ENCODE data around the gene TMEM51.

DNA sequence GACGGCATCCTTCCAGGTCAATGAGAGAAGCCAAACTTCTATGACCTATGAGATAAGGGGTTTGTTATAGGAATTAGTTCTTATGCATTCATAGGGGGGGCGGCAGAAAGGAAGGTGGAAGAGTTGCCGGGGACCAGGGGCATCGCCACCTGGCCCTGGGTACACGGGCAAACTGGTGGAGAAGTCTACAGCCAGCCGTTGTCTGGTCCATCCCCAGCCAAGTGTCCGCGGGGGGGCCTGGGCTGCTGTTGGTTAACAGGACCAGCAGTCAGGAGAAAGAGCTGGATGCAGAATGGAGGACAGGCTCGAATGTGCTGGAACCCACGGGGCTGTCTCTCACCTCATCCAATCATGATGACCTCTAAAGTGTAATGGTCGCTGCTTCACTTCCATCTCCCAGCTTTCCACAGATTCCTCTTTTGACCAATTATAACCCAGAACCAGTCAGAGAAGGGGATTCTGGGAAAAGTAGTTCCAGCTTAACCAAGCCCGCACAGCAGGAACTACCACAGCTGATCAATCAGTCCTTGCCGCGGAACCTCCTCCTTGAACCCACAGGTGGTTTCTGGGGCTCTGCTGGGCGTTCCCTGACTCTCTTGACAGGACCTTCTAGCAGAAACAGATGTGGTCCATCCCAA, 17.8 kb downstream of the TMEM51 start:
- no peak for TF ChIP-seq EZH2phosphoT487 (IDR thresholded peaks at IDR 0.05; ENCODE audit: borderline replicate concordance, low read length)
- TF ChIP-seq, protein P1, sequence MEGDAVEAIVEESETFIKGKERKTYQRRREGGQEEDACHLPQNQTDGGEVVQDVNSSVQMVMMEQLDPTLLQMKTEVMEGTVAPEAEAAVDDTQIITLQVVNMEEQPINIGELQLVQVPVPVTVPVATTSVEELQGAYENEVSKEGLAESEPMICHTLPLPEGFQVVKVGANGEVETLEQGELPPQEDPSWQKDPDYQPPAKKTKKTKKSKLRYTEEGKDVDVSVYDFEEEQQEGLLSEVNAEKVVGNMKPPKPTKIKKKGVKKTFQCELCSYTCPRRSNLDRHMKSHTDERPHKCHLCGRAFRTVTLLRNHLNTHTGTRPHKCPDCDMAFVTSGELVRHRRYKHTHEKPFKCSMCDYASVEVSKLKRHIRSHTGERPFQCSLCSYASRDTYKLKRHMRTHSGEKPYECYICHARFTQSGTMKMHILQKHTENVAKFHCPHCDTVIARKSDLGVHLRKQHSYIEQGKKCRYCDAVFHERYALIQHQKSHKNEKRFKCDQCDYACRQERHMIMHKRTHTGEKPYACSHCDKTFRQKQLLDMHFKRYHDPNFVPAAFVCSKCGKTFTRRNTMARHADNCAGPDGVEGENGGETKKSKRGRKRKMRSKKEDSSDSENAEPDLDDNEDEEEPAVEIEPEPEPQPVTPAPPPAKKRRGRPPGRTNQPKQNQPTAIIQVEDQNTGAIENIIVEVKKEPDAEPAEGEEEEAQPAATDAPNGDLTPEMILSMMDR (IDR thresholded peaks at IDR 0.05; ENCODE audit: low read depth, low read length, poor library complexity, severe bottlenecking): no peak

Data from DOHH2 (cell line).